ENCODE measurements around the gene PAQR8.

- TF ChIP-seq CTCF (IDR thresholded peaks at IDR 0.05), result no peak
- no peak for TF ChIP-seq POLR2A (IDR thresholded peaks at IDR 0.05)
- peak in 1 of 2 donors; percentile 62 for TF ChIP-seq EP300 (IDR thresholded peaks at IDR 0.05)
Measured at GRCh38 chr6:52376763-52377162, 14.8 kb downstream of the PAQR8 start.
